Measurements from ENCODE around the gene NADK. TPM values are rescaled to one million over a fixed set of nuclear protein-coding genes. Genes with fewer than 3 reads are reported as not detected.

Gene NADK
- total and polyA plus RNA-seq, 4 donors = 53.2 to 144 (median 88.7) TPM

GRCh38 chr1:1799716-1800115 is 21.4 kb upstream of the NADK start:
- Histone ChIP-seq H3K9ac (ENCODE audit: insufficient read depth in 1 of 2, low read length in 2 of 2) (no peak overlapping the region), H3K27ac (ENCODE audit: low read depth in 1 of 2, low read length in 1 of 2) (no peak overlapping the region), H3K36me3 (ENCODE audit: control insufficient read depth in 4 of 4, insufficient read depth in 4 of 4, low read length in 4 of 4) (peaks cover 9 to 61% (median 41%) of the 10 kb centered on the region in 4 donors), H3K27me3 (ENCODE audit: control insufficient read depth in 3 of 3, insufficient read depth in 3 of 3, low read length in 2 of 3) (no peaks in the 10 kb centered on the region), H3K4me1 (ENCODE audit: control insufficient read depth in 5 of 5, insufficient read depth in 5 of 5, low read length in 5 of 5) (no peaks in the 10 kb centered on the region), H3K4me3 (no peak overlapping the region), H3K9me3 (ENCODE audit: control insufficient read depth in 4 of 4, insufficient read depth in 3 of 4, low read length in 3 of 4) (no peaks in the 10 kb centered on the region)
- ATAC-seq (ENCODE audit: insufficient read depth, low FRiP score) (no peak), DNase-seq (no peak)
- TF ChIP-seq CTCF (IDR thresholded peaks at IDR 0.05; ENCODE audit: control extremely low read depth, extremely low read depth) = no peak
- 90 to 93% methylated on average over 5 of the region's 5 CpGs for WGBS, 2 donors

- DNase-seq (no peak), ATAC-seq (ENCODE audit: insufficient read depth, low FRiP score) (no peak)
- H3K27ac ChIP-seq (ENCODE audit: low read depth in 1 of 2, low read length in 1 of 2) = no peak overlapping the region
- no peaks in the 10 kb centered on the region for H3K9me3 ChIP-seq (ENCODE audit: control insufficient read depth in 4 of 4, insufficient read depth in 3 of 4, low read length in 3 of 4)
- no peak overlapping the region for H3K4me3 ChIP-seq
- H3K9ac ChIP-seq (ENCODE audit: insufficient read depth in 1 of 2, low read length in 2 of 2) = no peak overlapping the region
- H3K36me3 ChIP-seq (ENCODE audit: control insufficient read depth in 4 of 4, insufficient read depth in 4 of 4, low read length in 4 of 4) = peaks cover 0 to 51% (median 42%) of the 10 kb centered on the region in 4 donors
- 89% methylated on average over 11 of the region's 11 CpGs for whole genome bisulfite sequencing, 2 donors
- no peaks in the 10 kb centered on the region for H3K27me3 ChIP-seq (ENCODE audit: control insufficient read depth in 3 of 3, insufficient read depth in 3 of 3, low read length in 2 of 3)
- TF ChIP-seq CTCF (IDR thresholded peaks at IDR 0.05; ENCODE audit: control extremely low read depth, extremely low read depth) = no peak
- no peaks in the 10 kb centered on the region for H3K4me1 ChIP-seq (ENCODE audit: control insufficient read depth in 5 of 5, insufficient read depth in 5 of 5, low read length in 5 of 5)
These were observed 19.6 kb upstream of the NADK start for GRCh38 chr1:1797731-1798341.

- DNase-seq = no peak
- Histone ChIP-seq H3K36me3 (ENCODE audit: control insufficient read depth in 4 of 4, insufficient read depth in 4 of 4, low read length in 4 of 4) (peaks cover 0 to 52% (median 44%) of the 10 kb centered on the region in 4 donors), H3K27me3 (ENCODE audit: control insufficient read depth in 3 of 3, insufficient read depth in 3 of 3, low read length in 2 of 3) (no peaks in the 10 kb centered on the region), H3K4me1 (ENCODE audit: control insufficient read depth in 5 of 5, insufficient read depth in 5 of 5, low read length in 5 of 5) (no peaks in the 10 kb centered on the region), H3K4me3 (no peak overlapping the region), H3K9me3 (ENCODE audit: control insufficient read depth in 4 of 4, insufficient read depth in 3 of 4, low read length in 3 of 4) (no peaks in the 10 kb centered on the region), H3K9ac (ENCODE audit: insufficient read depth in 1 of 2, low read length in 2 of 2) (no peak overlapping the region), H3K27ac (ENCODE audit: low read depth in 1 of 2, low read length in 1 of 2) (no peak overlapping the region)
- WGBS, 2 donors = 92 to 94% methylated on average over 5 of the region's 5 CpGs
- no peak for TF ChIP-seq CTCF (IDR thresholded peaks at IDR 0.05; ENCODE audit: control extremely low read depth, extremely low read depth)
- no peak for ATAC-seq (ENCODE audit: insufficient read depth, low FRiP score)
These were observed 18.2 kb upstream of the NADK start for GRCh38 chr1:1796466-1796865.

GRCh38 chr1:1794999-1795398 is 16.7 kb upstream of the NADK start:
- DNase-seq = no peak
- Histone ChIP-seq H3K9me3 (ENCODE audit: control insufficient read depth in 4 of 4, insufficient read depth in 3 of 4, low read length in 3 of 4) (no peaks in the 10 kb centered on the region), H3K4me1 (ENCODE audit: control insufficient read depth in 5 of 5, insufficient read depth in 5 of 5, low read length in 5 of 5) (no peaks in the 10 kb centered on the region)

More at GRCh38 chr1:1794999-1795398, 16.7 kb upstream of the NADK start:
- WGBS, 2 donors = 90 to 92% methylated on average over 10 of the region's 10 CpGs
- no peak for TF ChIP-seq CTCF (IDR thresholded peaks at IDR 0.05; ENCODE audit: control extremely low read depth, extremely low read depth)
- Histone ChIP-seq H3K27me3 (ENCODE audit: control insufficient read depth in 3 of 3, insufficient read depth in 3 of 3, low read length in 2 of 3) (no peaks in the 10 kb centered on the region), H3K27ac (ENCODE audit: low read depth in 1 of 2, low read length in 1 of 2) (no peak overlapping the region), H3K36me3 (ENCODE audit: control insufficient read depth in 4 of 4, insufficient read depth in 4 of 4, low read length in 4 of 4) (peaks cover 2 to 60% (median 43%) of the 10 kb centered on the region in 4 donors), H3K4me3 (no peak overlapping the region), H3K9ac (ENCODE audit: insufficient read depth in 1 of 2, low read length in 2 of 2) (no peak overlapping the region)
- no peak for ATAC-seq (ENCODE audit: insufficient read depth, low FRiP score)
